ENCODE data around the gene CIAO2A. TPM values are rescaled to one million over a fixed set of nuclear protein-coding genes. Genes with fewer than 3 reads are reported as not detected.

CIAO2A gene
- total RNA-seq, 2 donors from 2014 or later = 88.7 to 98.3 TPM

- intact Hi-C loops (cut with DNase I) = no loop called here
- H3K27me3 ChIP-seq = no peaks in the 10 kb centered on the region
- DNase-seq = no peak
- no peak overlapping the region for H3K27ac ChIP-seq
- no peaks in the 10 kb centered on the region for H3K9me3 ChIP-seq
- H3K36me3 ChIP-seq = peaks cover 48% of the 10 kb centered on the region
- no peak for TF ChIP-seq CTCF (IDR thresholded peaks at IDR 0.05)
- H3K9ac ChIP-seq (ENCODE audit: low read depth in 2 of 2, low read length in 2 of 2) = no peak overlapping the region
- H3K4me1 ChIP-seq = no peaks in the 10 kb centered on the region
- H3K4me3 ChIP-seq = no peak overlapping the region
These were observed 36.5 kb upstream of the CIAO2A start for GRCh38 chr15:64130159-64130558.

GRCh38 chr15:64127521-64128270 lies 34.1 kb upstream of the CIAO2A start:
- no peaks in the 10 kb centered on the region for H3K4me1 ChIP-seq
- no peak overlapping the region for H3K4me3 ChIP-seq
- DNase-seq = no peak
- H3K36me3 ChIP-seq = peaks cover 39% of the 10 kb centered on the region
- H3K27me3 ChIP-seq = no peaks in the 10 kb centered on the region
- intact Hi-C loops (cut with DNase I) = no loop called here
- H3K9ac ChIP-seq (ENCODE audit: low read depth in 2 of 2, low read length in 2 of 2) = no peak overlapping the region
- no peaks in the 10 kb centered on the region for H3K9me3 ChIP-seq
- no peak for TF ChIP-seq CTCF (IDR thresholded peaks at IDR 0.05)
- no peak overlapping the region for H3K27ac ChIP-seq

- intact Hi-C loops (cut with DNase I) = no loop called here
- no peak for DNase-seq
These were observed 32.3 kb upstream of the CIAO2A start for GRCh38 chr15:64125978-64126377.

GRCh38 chr15:64122936-64123351 lies 29.3 kb upstream of the CIAO2A start:
- Histone ChIP-seq H3K27ac (no peak overlapping the region), H3K4me3 (no peak overlapping the region), H3K27me3 (no peaks in the 10 kb centered on the region), H3K9ac (ENCODE audit: low read depth in 2 of 2, low read length in 2 of 2) (no peak overlapping the region), H3K4me1 (no peaks in the 10 kb centered on the region), H3K36me3 (peaks cover 21% of the 10 kb centered on the region), H3K9me3 (no peaks in the 10 kb centered on the region)
- intact Hi-C loops (cut with DNase I) = no loop called here
- TF ChIP-seq CTCF (IDR thresholded peaks at IDR 0.05) = no peak
- no peak for DNase-seq

More at GRCh38 chr15:64125978-64126377, 32.3 kb upstream of the CIAO2A start:
- H3K4me3 ChIP-seq = no peak overlapping the region
- H3K36me3 ChIP-seq = peaks cover 30% of the 10 kb centered on the region
- H3K9me3 ChIP-seq = no peaks in the 10 kb centered on the region
- no peak overlapping the region for H3K9ac ChIP-seq (ENCODE audit: low read depth in 2 of 2, low read length in 2 of 2)
- H3K27me3 ChIP-seq = no peaks in the 10 kb centered on the region
- no peaks in the 10 kb centered on the region for H3K4me1 ChIP-seq
- no peak overlapping the region for H3K27ac ChIP-seq
- no peak for TF ChIP-seq CTCF (IDR thresholded peaks at IDR 0.05)

GRCh38 chr15:64122444-64122843 lies 28.8 kb upstream of the CIAO2A start:
- no peaks in the 10 kb centered on the region for H3K9me3 ChIP-seq
- H3K4me1 ChIP-seq = no peaks in the 10 kb centered on the region
- H3K27me3 ChIP-seq = no peaks in the 10 kb centered on the region
- H3K9ac ChIP-seq (ENCODE audit: low read depth in 2 of 2, low read length in 2 of 2) = no peak overlapping the region
- H3K4me3 ChIP-seq = no peak overlapping the region
- no peak overlapping the region for H3K27ac ChIP-seq
- TF ChIP-seq CTCF (IDR thresholded peaks at IDR 0.05) = no peak
- DNase-seq = no peak
- peaks cover 21% of the 10 kb centered on the region for H3K36me3 ChIP-seq
- intact Hi-C loops (cut with DNase I) = no loop called here

Data from colonic mucosa (tissue), 4 donors.